ENCODE measurements around the gene C2orf76. TPM values are rescaled to one million over a fixed set of nuclear protein-coding genes. Genes with fewer than 3 reads are reported as not detected.

Gene C2orf76
- polyA plus RNA-seq, 1 of the 3 experiments (the other 2 are of a cell fraction), result 6.0 TPM

GRCh38 chr2:119408221-119408619, 41.6 kb upstream of the C2orf76 start:
- no peak overlapping the region for H3K4me2 ChIP-seq
- no peak overlapping the region for H3K9ac ChIP-seq
- no peaks in the 10 kb centered on the region; the same call in 1 of the 2 replicates for H3K27me3 ChIP-seq (ENCODE audit: insufficient read depth)
- H3K9me2 ChIP-seq, result no peaks in the 10 kb centered on the region
- no peak for DNase-seq
- 58% methylated on average over 5 of the region's 5 CpGs for WGBS (ENCODE audit: low lambda C conversion rate)
- H3K36me3 ChIP-seq (replicated peaks in 1 of 2; ENCODE audit: control insufficient read depth in 1 of 2, insufficient read depth in 2 of 2, low read length in 1 of 2), result no peaks in the 10 kb centered on the region
- no peaks in the 10 kb centered on the region for H3K79me2 ChIP-seq (ENCODE audit: insufficient read depth)
- H3K27ac ChIP-seq (ENCODE audit: low read depth in 2 of 2, low read length in 1 of 2), result no peak overlapping the region
- no peak for TF ChIP-seq JUND (IDR thresholded peaks at IDR 0.05)
- no peak for TF ChIP-seq RAD21 (IDR thresholded peaks at IDR 0.05; ENCODE audit: low read length)
- no peak for TF ChIP-seq GABPA (IDR thresholded peaks at IDR 0.05; ENCODE audit: low read depth)
- TF ChIP-seq RXRA (IDR thresholded peaks at IDR 0.05; ENCODE audit: borderline replicate concordance, low read depth), result no peak
- no peak for TF ChIP-seq EP300 (IDR thresholded peaks at IDR 0.05; ENCODE audit: borderline replicate concordance in 1 of 2, low read depth in 1 of 2, low read length in 1 of 2)
- no peak for TF ChIP-seq NRF1 (IDR thresholded peaks at IDR 0.05; ENCODE audit: low read depth, low read length)
- TF ChIP-seq EZH2phosphoT487 (IDR thresholded peaks at IDR 0.05; ENCODE audit: borderline replicate concordance, low read depth), result no peak
- TF ChIP-seq FOXM1 (IDR thresholded peaks at IDR 0.05; ENCODE audit: low read depth), result no peak
- TF ChIP-seq RCOR1 (IDR thresholded peaks at IDR 0.05; ENCODE audit: low read length), result no peak
- no peak for TF ChIP-seq FOXJ3 (CRISPR knock-in tag; IDR thresholded peaks at IDR 0.05)
- H2AFZ ChIP-seq (ENCODE audit: low read depth), result no peak overlapping the region
- H3K4me3 ChIP-seq (ENCODE audit: low read depth in 2 of 2, low read length in 1 of 2), result no peak overlapping the region
- CTCF ChIA-PET, result interaction anchor here (0.5 to 9.9 kb wide), 6 partner anchors 31 to 224 kb away, joined by 3 to 95 read pairs (median 4); no protein-coding TSS in a partner anchor
- no peaks in the 10 kb centered on the region for H3K9me3 ChIP-seq
- POLR2A ChIA-PET, result interaction anchor here (0.7 kb wide), 1 partner anchor 124 kb away, joined by 3 read pairs; no protein-coding TSS in a partner anchor
- no peaks in the 10 kb centered on the region for H3F3A ChIP-seq (replicated peaks; ENCODE audit: insufficient read depth)
- no peaks in the 10 kb centered on the region for H3K4me1 ChIP-seq (ENCODE audit: control insufficient read depth in 1 of 2, insufficient read depth in 2 of 2, low read depth in 1 of 2, low read length in 1 of 2)
- no peaks in the 10 kb centered on the region for H4K20me1 ChIP-seq (ENCODE audit: insufficient read depth)

GRCh38 chr2:119407430-119408220, 41.0 kb upstream of the C2orf76 start:
- H3K9me2 ChIP-seq, result no peaks in the 10 kb centered on the region
- 51% methylated on average over 7 of the region's 7 CpGs for WGBS (ENCODE audit: low lambda C conversion rate)
- peak; percentile 79 for DNase-seq
- H3K4me1 ChIP-seq (ENCODE audit: control insufficient read depth in 1 of 2, insufficient read depth in 2 of 2, low read depth in 1 of 2, low read length in 1 of 2), result no peaks in the 10 kb centered on the region
- H3K27me3 ChIP-seq (ENCODE audit: insufficient read depth), result no peaks in the 10 kb centered on the region; the same call in 1 of the 2 replicates
- H3K36me3 ChIP-seq (replicated peaks in 1 of 2; ENCODE audit: control insufficient read depth in 1 of 2, insufficient read depth in 2 of 2, low read length in 1 of 2), result no peaks in the 10 kb centered on the region
- ChIA-PET POLR2A (no interaction called here), CTCF (interaction anchor here (0.8 to 9.9 kb wide), 8 partner anchors 45 to 254 kb away, joined by 3 to 95 read pairs (median 4); no protein-coding TSS in a partner anchor)
- no peaks in the 10 kb centered on the region for H4K20me1 ChIP-seq (ENCODE audit: insufficient read depth)
- no peak overlapping the region for H2AFZ ChIP-seq (ENCODE audit: low read depth)
- no peaks in the 10 kb centered on the region for H3F3A ChIP-seq (replicated peaks; ENCODE audit: insufficient read depth)
- no peak overlapping the region for H3K27ac ChIP-seq (ENCODE audit: low read depth in 2 of 2, low read length in 1 of 2)
- no peak overlapping the region for H3K4me3 ChIP-seq (ENCODE audit: low read depth in 2 of 2, low read length in 1 of 2)
- no peak overlapping the region for H3K4me2 ChIP-seq
- no peaks in the 10 kb centered on the region for H3K79me2 ChIP-seq (ENCODE audit: insufficient read depth)
- H3K9ac ChIP-seq, result no peak overlapping the region
- H3K9me3 ChIP-seq, result no peaks in the 10 kb centered on the region
- TF ChIP-seq NRF1 (IDR thresholded peaks at IDR 0.05; ENCODE audit: low read depth, low read length) (no peak), SMC3 (IDR thresholded peaks at IDR 0.05; ENCODE audit: low read depth, low read length) (peak; percentile 87), RXRA (IDR thresholded peaks at IDR 0.05; ENCODE audit: borderline replicate concordance, low read depth) (no peak), RCOR1 (IDR thresholded peaks at IDR 0.05; ENCODE audit: low read length) (no peak), RAD21 (IDR thresholded peaks at IDR 0.05; ENCODE audit: low read length) (peak; percentile 96), ELF1 (IDR thresholded peaks at IDR 0.05) (no peak), USF1 (IDR thresholded peaks at IDR 0.05; ENCODE audit: borderline replicate concordance, low read depth) (no peak), CTCF (IDR thresholded peaks at IDR 0.05) (peak; percentile 82), IRF3 (IDR thresholded peaks at IDR 0.05; ENCODE audit: low read depth, low read length) (no peak), GABPA (IDR thresholded peaks at IDR 0.05; ENCODE audit: low read depth) (no peak), MAX (IDR thresholded peaks at IDR 0.05; ENCODE audit: low read depth) (no peak), TAF1 (IDR thresholded peaks at IDR 0.05; ENCODE audit: borderline replicate concordance, low read depth, low read length) (no peak), CHD2 (IDR thresholded peaks at IDR 0.05; ENCODE audit: low read length, partially characterized antibody) (no peak), TEAD4 (IDR thresholded peaks at IDR 0.05; ENCODE audit: borderline replicate concordance, insufficient read depth) (no peak), RFX5 (IDR thresholded peaks at IDR 0.05; ENCODE audit: low read length) (0 out of 2 replicates have a peak, but pooled peaks have one; percentile 17), YY1 (IDR thresholded peaks at IDR 0.05; ENCODE audit: low read depth) (no peak), JUND (IDR thresholded peaks at IDR 0.05) (no peak), FOXJ3 (CRISPR knock-in tag; IDR thresholded peaks at IDR 0.05) (no peak), GATA2 (CRISPR knock-in tag; IDR thresholded peaks at IDR 0.05) (no peak)
